NCI-H1694 (cell line): ENCODE measurements around the gene VRTN.
"Not testable (repeated sequence)": the region's sequence is repeated elsewhere in the genome, so short reads cannot be mapped to it uniquely, and the experiment has no call there.

Experiments used
- DNase-seq: peaks from one replicate; lab custom pipeline; 2025; lab: John Stamatoyannopoulos, UW

Gene VRTN, protein sequence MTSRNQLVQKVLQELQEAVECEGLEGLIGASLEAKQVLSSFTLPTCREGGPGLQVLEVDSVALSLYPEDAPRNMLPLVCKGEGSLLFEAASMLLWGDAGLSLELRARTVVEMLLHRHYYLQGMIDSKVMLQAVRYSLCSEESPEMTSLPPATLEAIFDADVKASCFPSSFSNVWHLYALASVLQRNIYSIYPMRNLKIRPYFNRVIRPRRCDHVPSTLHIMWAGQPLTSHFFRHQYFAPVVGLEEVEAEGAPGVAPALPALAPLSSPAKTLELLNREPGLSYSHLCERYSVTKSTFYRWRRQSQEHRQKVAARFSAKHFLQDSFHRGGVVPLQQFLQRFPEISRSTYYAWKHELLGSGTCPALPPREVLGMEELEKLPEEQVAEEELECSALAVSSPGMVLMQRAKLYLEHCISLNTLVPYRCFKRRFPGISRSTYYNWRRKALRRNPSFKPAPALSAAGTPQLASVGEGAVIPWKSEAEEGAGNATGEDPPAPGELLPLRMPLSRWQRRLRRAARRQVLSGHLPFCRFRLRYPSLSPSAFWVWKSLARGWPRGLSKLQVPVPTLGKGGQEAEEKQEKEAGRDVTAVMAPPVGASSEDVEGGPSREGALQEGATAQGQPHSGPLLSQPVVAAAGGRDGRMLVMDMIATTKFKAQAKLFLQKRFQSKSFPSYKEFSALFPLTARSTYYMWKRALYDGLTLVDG

DNA sequence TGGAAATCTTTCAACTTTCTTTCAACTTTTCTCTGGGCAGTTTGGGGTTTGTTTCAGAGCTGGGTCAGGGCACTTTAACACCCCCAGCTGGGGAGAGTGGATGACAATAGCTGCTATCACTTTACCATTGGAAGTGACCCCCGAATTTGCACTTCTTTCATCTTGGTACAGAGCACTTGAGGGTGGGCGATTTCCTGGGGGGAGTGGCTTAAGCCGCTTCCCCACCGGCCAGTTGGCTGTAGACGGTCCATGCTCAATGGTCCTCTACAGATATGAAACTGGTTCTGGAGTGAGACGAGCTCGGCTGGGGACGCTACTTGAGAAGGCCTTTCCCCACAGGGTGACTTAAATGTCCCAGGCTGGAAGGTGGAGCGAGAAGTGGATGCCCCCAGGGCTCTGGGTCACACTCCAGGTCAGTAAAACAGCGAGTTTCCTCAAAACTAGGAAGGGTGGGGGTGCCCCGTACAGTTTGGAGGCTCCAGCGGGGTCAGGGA is at the start of gene VRTN:
TSS of gene VRTN (plus strand) at position 231 of the 494 bp plus-strand sequence. CDS start 8,313 bp downstream, outside the sequence.
- DNase-seq: no peak

DNA sequence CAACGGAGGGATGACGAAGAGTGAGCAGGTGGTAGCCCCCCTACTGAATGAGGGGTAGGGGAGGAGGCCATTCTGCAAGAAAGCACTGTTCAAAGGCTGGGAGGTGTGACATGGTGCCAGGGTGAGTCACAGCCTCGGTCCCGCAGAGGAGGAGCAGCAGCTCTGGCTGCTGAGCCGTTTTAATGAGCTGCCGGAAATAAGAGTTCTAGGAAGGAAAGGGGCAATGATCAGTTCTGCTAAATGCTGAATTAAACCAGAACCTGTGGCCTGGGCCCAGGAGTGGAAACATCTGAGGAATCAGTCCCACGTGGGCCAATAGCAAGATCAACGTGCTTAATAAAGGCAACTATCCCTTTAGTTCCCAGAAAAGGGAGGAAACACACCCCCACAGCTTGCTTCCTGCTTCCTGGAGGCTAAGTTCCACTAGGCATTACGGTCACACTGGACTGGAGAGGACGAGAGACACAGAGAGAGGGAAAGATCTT is 49.2 kb upstream of the VRTN start:
- no peak for DNase-seq

DNA sequence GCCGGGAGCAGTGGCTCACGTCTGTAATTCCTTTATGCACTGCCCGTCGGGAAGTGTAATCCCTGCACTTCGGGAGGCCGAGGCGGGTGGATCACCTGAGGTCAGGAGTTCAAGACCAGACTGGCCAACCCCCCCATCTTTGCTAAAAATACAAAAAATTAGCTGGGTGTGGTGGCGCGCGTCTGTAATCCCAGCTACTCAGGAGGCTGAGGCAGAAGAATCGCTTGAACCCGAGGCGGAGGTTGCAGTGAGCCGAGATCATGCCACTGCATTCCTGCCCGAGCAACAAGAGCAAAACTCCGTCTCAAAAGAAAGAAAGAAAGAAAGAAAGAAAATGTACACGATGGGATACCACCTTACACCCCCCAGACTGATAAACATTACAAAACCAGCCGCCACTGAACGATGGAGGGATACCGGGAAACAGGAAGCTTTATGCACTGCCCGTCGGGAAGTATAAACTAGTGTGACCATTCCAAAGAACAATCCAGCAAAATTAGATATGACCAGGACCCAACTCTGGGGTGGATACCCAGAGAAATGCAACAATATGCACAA is 46.6 kb upstream of the VRTN start:
- DNase-seq: no peak

DNA sequence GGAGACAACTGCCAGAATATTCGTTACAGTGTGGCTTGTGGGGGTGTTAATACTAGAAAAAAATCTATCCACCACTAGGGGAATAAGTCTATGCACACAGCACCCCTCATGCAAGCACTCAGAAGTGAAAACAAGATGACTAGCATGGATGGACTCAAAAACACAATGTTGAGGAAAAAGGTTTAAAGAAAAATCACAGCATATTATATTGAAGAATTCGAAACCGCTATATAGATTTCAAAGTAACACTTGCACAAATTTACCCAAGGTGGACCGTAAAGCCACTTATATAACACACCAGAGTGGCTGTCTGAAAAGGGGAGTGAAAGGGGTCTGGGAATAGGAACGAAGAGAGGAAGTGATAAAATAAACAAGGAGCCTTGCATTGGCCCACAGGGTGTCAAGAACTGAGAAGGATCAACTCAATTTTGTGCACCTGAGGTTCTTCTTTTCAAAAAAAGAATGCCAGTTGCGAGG is 46.1 kb upstream of the VRTN start:
- DNase-seq: peak; percentile 39

DNA sequence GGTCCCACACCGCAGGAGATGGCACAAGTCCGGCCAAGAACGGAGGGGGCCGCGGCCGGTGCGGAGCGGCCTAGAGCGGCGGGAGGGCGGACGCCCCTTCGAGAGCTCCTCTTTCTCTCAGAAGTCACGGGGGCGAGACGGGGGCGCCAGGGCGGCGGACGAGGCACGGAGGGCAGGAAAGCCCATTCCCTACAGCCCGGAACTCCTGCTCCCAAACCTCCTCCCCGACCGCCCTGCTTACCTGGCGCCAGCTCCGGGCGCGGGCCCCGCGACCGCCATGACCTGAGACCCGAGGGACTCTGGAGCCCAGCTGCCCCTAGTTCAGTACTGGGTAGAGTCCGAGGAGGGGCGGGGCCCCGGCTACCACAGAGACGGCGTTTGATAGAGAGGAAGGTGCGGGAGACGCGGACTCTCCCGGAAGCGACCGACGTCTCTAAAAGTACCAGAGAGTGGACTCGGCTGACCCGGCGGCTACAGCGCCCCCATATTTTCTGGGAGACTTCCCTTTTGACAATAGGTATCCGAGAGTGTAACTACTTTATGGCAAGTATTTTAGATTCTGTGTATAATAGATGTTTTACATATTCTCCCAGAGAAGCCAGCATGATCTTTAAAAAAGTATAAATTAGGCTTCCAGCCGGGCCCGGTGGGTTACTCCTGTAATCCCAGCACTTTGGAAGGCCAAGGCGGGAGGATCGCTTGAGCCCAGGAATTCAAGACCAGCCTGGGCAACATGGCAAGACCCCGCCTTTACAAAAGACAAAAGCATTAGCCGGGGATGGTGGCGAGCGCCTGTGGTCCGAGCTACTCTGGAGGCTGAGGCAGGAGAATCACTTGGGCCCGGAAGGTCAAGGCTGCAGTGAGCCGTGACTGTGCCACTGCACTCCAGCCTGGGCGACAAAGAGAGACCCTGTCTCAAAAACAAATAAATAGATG is 45.4 kb upstream of the VRTN start, which contains the start of gene ABCD4:
TSS of gene ABCD4 (minus strand) at position 301 of the 936 bp plus-strand sequence. CDS start at position 279, 22 bp downstream.
- peak; percentile 94 for DNase-seq

DNA sequence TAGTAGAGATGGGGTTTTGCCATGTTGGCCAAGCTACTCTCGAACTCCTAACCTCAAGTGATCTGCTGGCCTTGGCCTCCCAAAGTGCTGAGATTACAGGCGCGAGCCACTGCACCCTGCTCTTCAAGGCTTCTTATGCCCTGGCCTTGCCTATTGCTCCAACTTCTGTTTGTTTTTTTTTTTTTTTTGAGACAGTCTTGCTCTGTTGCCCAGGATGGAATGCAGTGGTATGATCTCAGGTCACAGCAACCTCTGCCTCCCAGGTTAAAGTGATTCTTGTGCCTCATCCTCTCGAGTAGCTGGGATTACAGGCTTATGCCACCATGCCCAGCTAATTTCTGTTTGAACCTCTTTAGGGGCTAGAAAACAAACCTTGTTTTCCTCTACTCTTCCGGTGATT is 39.6 kb upstream of the VRTN start:
- no peak for DNase-seq

DNA sequence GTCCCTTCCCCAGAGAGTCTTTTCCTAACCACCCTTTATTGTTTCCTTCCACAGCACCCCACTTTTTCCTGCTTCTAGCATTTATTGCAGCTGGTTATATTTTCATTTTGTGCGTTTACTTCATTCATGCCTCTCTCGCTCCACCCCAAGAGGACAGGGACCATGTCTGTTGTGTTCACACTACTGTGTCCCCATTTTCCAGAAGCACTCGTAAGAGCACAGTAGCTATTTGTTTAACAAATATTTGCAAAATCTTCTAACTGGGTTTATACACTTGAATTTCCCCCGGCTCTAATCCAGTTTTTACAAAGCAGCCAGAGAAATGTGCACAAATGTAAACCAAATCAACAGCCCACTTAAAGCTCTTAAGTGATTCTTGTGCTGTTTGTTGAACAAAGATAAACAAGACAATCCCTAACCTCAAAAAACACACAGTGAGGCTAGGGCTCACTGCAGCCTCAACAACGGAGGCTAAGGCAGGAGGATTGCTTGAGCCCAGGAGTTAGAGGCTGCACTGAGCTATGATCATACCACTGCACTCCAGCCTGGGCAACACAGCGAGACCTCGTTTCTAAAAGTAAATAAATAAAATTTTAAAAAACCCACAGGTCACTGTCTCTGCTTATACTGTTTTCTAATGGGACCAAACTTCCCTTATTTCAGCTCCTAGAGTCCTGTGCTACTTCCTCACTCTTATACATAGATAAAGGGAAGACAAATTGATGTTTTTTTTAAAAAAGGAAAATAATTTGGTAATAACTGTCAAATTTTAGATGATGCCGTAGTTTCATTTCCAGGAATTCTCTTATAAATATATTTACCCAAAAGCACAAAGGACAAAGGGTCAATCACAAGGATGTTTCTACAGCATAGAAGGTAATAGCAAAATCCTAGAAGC is 38.9 kb upstream of the VRTN start:
- no peak for DNase-seq

DNA sequence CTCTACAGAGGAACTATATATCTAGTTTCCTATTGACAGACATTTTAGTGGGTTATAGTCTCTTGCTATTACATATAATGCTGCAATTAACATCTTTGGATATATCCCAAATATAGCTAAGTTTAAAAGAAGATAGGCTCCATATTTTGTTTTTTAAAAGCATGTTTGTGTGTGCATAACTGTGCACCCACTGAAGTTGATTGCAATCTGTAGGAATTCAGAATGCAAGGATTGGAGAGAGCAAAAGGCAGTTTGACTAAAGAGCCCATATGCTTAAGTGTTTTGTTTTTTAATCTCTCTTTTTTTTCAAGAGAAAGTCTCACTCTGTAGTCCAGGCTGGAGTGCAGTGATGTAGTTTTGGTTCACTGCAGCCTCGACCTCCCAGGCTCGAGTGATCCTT is 36.1 kb upstream of the VRTN start:
- DNase-seq: no peak

DNA sequence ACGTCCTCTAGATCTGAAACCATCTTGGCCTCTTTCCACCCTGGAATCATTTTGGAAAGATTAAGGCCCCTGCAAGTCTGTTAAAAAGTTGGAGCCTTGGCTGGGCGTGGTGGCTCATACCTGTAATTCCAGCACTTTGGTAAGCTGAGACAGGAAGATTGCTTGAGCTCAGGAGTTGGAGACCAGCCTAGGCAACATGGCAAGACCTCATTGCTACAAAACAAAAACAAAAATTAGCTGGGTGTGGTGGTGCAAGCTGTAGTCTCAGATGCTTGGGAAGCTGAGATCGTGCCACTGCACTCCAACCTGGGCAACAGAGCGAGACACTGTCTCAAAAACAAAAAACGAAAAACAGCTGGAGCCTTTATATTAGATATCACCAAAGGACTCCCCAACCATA is 34.7 kb upstream of the VRTN start:
- DNase-seq: no peak

DNA sequence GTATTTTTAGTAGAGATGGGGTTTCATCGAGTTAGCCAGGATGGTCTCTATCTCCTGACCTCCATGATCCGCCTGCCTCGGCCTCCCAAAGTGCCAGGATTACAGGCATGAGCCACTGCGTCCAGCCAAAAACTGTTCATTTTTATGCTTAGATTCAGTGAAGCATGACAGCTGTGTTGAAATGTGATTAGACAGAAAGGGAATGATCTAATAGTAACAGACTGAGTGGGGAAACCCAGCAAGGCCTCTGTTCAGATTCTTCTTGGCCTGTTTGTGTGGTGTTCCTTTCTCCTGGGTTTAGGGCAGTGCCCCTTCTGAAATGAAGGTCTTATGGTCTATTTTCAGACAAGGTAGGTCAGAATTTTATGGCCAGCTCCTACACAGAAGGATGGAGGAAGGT is 33.7 kb upstream of the VRTN start:
- DNase-seq: no peak

DNA sequence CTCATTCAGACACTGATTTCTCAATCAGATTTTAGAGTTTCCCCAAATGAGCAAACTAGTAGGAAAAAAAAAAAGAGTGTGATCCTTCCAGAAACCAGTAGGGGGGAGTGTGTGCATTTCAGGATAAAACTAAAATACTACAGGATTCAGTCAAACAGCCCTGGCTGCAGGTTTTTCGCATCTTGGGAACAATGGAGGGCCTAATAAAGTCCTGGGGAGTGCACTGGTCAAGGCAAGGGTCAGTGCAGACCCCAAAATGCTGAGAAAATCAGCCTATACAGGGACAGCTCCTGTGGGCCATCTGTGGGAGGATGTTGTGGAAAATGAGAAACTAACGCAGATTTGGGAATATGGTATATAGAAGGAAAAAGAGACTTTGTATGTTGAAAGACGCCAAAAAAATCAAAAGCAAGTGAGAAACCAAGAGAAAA is 23.3 kb upstream of the VRTN start:
- peak; percentile 73 for DNase-seq

DNA sequence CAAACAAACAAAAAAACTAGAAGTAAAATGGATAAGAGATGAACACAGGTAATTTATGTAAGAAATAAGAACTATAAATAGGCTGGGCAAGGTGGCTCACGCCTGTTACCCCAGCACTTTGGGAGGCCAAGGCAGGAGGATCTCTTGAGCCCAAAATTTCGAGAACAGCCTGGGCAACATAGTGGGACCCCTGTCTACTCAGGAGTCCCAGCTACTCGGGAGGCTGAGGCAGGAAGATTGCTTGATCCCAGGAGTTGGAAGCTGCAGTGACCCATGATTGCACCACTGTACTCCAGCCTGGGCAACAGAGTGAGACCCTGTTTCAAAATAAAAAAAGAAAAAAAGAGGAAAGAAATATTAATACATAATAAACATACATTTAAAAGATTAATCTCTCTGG is 22.8 kb upstream of the VRTN start:
- DNase-seq: no peak

DNA sequence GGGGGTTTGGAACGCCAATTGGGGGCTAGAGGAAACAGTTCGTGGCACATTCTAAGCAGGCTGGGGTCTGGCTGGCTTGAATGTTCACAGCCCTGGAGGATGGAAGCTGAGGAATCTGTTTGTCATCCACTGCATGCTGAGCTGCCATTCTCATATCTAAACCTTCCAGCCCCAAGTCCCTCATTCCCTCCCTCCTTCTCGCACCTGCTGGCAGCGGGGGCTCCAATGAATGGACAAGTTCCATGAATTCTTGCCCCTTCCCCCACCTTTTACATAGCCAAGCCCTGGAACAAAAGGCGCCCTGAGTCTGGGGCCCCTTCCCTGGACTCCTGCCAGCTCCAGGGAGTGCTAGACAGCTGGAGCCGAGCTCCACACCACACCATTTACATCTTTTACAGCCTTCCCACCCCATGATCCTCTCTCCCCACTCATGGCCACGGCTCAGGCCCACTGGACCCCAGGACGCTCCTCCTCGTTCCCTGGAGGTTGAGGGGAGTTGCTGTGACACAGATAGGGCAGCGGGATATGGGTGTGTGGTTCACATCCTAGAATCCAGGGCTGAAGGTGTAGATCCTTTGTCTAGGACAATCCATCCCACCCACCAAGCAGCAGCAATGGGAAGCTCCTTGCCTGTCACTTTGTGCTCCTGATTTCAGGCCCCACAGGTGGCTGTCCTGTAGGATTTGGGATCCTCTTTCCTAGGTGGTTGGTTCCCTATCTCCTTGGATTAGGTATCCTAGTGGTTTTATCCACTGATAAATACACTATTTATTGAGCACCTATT is 21.7 kb upstream of the VRTN start:
- DNase-seq: peak; percentile 21

DNA sequence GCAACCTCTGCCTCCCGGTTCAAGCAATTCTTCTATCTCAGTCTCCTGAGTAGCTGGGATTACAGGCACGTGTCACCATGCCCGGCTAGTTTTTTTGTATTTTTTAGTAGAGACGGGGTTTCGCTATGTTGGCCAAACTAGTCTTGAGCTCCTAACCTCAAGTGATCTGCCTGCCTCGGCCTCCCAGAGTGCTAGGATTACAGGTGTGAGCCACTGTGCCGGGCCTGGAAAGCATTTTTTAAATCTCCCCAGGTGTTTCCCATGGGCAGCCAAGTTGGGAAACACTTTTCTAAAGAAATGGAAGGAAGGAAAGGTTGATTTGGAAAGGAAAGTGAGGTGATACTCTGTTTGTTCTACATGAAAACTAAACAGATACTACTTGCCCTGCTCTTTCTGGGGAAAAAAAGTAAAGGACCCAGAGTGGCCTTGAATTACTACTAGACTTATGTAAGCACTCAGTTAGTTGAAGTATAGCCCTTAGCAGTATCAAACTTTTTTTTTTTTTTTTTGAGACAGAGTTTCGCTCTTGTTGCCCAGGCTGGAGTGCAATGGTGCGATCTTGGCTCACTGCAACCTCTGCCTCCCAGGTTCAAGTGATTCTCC is 18.2 kb upstream of the VRTN start:
- DNase-seq: not testable (repeated sequence)

DNA sequence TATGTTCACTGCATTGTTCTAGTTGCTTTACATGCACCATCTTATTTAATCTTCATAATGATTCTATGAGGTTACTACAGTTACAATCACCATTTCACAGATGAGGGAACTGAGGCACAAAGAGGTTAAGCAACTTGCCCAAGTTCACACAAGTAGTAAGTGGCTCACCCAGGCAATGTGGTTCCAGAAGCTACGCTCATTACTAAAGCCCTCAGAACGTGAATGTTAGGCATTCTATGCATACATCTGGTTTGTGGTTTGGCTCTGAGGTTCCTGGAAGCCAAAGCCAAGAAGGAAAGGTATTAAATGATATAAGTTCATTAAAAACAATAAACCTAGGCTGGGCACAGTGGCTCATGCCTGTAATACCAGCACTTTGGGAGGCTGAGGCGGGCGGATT is 14.4 kb upstream of the VRTN start:
- DNase-seq: no peak

DNA sequence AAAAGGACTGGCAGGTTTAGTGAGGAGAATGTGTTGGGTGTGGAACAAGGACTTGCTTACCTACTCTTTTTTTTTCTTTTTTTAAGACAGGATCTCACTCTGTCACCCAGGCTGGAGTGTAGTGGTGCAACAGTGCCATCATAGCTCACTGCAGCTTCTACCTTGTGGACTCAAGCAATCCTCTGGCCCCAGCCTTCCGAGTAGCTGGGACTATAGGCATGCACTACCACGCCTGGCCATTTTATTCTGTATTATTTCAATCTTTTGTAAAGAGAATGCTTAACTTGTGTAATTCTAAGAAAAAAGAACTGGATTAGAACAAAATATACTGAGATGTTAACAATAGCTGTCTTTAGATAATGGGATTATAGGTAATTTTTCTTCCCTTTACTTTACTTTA is 1.9 kb upstream of the VRTN start:
- no peak for DNase-seq

DNA sequence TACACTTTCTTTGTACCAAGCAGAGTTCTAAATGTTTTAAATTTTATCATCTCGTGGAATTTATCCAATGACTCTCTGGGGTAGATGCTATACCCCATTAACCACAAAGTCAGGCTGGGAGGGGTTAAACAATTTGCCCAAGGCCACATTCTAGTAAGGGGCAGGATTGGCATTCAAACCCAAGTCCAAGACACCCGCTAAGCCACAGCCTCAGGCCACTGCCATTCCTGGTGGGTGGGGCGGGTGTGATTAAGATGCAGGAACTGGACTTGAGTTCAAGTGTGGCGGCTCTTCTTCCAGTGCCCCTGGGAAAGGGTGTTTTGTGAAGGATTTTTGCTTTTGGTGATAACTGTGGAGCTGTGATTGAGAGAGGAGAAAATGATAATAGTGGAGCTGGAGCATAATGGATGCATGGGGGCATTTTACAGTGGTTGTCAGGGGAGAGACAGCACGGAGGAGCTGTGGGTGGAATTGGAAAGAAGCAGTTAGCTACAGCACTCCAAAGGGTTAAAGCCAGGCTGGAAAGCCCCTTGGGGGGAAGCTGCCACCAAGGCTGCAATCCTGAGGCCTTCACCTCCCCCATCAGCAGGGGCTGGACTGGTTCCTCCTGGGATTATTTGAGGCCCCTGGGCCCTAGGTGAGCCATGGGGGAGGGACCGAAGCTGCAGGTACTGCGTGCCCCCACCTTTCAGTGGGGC is 1.0 kb upstream of the VRTN start:
- no peak for DNase-seq

DNA sequence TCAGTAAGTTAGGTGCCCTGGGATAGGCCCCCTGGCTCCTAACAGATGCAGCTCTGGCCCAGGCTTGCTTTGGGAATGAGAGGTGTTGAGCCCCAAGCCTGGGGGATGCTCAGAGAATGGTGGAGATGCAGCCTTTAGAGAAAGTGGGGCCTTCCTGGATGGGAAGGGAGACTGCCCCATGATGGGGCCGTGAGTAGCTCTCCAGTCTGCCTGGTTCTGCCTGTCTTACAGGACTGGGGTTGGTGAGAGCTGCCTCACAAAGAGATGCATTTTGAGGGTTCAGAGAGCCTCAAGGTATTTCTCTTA is 523 bp upstream of the VRTN start:
- DNase-seq: no peak
